CD4-positive, alpha-beta T cell treated with Interleukin-4 for 4 hours (primary cell): ENCODE results near the gene CLDN15.

ENCODE experiments used
- DNase-seq: peaks from one replicate; pipeline ENCODE4 v3.0.0-alpha.2; 2020

CLDN15 gene

GRCh38 chr7:101195884-101196283 lies 41.7 kb downstream of the CLDN15 start:
- DNase-seq = no peak

GRCh38 chr7:101189109-101189508 lies 48.5 kb downstream of the CLDN15 start:
- no peak for DNase-seq

- no peak for DNase-seq
These were observed 50.7 kb downstream of the CLDN15 start for GRCh38 chr7:101186844-101187428.

GRCh38 chr7:101186194-101186593 lies 51.4 kb downstream of the CLDN15 start:
- no peak for DNase-seq

- no peak for DNase-seq
These were observed 52.3 kb downstream of the CLDN15 start for GRCh38 chr7:101185258-101185839.
